H1 (cell line): ENCODE results near the gene VOPP1. TPM values are rescaled to one million over a fixed set of nuclear protein-coding genes. Genes with fewer than 3 reads are reported as not detected.

Experiments
- CTCF ChIP-seq, 3 experiments: IDR thresholded peaks; 1 replicate in 2 of 3; 2 replicates in 1 of 3; pipeline versions ENCODE4 v1.5.1 to v1.6.1; 2011; ENCODE audit warnings: low read length in 3 of 3, mild to moderate bottlenecking in 3 of 3, inconsistent platforms in 2 of 3, low read depth in 1 of 3, moderate library complexity in 1 of 3; ENCODE audit not compliant: insufficient read depth in 1 of 3; ENCODE audit errors: control extremely low read depth in 1 of 3
- polyA plus RNA-seq, 7 experiments: library from polyadenylated mRNA; depleted of rRNA in 3 of 7; stranded (reverse) in 5 of 7; unstranded in 2 of 7; fragments of >200 nt in 5 of 7; fragments of 200-250 nt in 2 of 7; gene quantifications; 1 replicate in 5 of 7; 2 replicates in 1 of 7; 4 replicates in 1 of 7; pipeline versions ENCODE4 v1.2.1 to v1.2.3, GENCODE V29; 2011 to 2013; ENCODE audit warnings: missing spikeins in 2 of 7, mixed read lengths in 2 of 7
- total RNA-seq: library from RNA; stranded (reverse); fragmentation: NEBNext Ultra II Directional; extraction: Animal tissue kit (Norgen Biotek cat#: 25700); gene quantifications from 2 replicates; pipeline ENCODE4 v1.2.1, GENCODE V29; 2021

The VOPP1 gene
- total and polyA plus RNA-seq, 2 of the 8 experiments (the other 6 are each of a cell fraction or from before 2014, with no cell fraction given), result 44.7 to 83.0 TPM

DNA sequence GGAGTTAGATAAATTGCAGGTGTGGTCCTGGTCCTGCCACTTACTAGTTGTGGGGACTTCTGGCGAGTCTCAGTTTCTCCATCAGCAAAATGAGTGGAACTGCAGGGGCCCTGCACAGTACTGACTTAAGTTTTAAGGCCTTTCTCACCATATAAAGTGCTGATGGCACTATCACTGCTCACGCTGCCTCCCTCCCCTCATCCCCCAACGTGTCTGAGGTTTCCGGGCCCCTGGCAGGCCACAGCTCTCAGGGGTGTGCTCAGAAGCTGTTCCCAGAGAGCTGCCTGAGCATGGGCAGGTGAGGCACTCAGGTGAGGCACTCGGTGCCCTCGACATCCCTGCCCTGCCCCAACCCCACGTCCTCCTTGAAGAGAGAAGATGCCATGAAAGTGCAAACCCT lies 74.2 kb downstream of the VOPP1 start (continued):
- TF ChIP-seq CTCF (IDR thresholded peaks at IDR 0.05; ENCODE audit: control extremely low read depth in 1 of 3, insufficient read depth in 1 of 3, low read depth in 1 of 3, low read length in 3 of 3), result no peak
